ENCODE data around the gene CDS1.
A peak's percentile ranks its signal among the peaks of the same experiment; 100 is the strongest.

CDS1 gene

DNA sequence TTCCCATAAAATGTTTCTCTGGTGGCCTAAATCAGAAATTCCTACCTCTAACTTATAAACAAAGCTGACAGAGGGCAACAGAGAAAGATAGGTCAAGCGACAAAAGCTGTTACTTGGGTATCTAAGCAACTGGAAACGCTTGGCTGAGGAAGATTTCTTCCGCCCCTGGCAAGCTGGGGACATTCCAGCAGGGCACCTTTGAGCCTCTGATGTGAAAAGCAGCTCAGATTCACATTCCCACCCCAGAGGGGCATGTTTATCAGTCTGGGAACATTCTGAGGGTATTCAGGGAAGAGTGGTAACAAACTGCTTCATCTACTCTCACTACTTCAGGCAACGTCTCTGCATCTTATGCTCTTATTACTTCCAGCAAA is 3.5 kb upstream of the CDS1 start:
- no peak for DNase-seq (ENCODE audit: low read depth)
- H3K4me3 ChIP-seq (ENCODE audit: low read length), result no peak overlapping the region
- TF ChIP-seq, protein P1, sequence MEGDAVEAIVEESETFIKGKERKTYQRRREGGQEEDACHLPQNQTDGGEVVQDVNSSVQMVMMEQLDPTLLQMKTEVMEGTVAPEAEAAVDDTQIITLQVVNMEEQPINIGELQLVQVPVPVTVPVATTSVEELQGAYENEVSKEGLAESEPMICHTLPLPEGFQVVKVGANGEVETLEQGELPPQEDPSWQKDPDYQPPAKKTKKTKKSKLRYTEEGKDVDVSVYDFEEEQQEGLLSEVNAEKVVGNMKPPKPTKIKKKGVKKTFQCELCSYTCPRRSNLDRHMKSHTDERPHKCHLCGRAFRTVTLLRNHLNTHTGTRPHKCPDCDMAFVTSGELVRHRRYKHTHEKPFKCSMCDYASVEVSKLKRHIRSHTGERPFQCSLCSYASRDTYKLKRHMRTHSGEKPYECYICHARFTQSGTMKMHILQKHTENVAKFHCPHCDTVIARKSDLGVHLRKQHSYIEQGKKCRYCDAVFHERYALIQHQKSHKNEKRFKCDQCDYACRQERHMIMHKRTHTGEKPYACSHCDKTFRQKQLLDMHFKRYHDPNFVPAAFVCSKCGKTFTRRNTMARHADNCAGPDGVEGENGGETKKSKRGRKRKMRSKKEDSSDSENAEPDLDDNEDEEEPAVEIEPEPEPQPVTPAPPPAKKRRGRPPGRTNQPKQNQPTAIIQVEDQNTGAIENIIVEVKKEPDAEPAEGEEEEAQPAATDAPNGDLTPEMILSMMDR (conservative IDR thresholded peaks at IDR 0.05; ENCODE audit: low read depth, low read length), result no peak

GRCh38 chr4:84582302-84582987 is 482 bp upstream of the CDS1 start:
- DNase-seq (ENCODE audit: low read depth), result peak; percentile 67
- peak overlapping the region; percentile 65 for H3K4me3 ChIP-seq (ENCODE audit: low read length)
- TF ChIP-seq, protein P1 (conservative IDR thresholded peaks at IDR 0.05; ENCODE audit: low read depth, low read length), result no peak

DNA sequence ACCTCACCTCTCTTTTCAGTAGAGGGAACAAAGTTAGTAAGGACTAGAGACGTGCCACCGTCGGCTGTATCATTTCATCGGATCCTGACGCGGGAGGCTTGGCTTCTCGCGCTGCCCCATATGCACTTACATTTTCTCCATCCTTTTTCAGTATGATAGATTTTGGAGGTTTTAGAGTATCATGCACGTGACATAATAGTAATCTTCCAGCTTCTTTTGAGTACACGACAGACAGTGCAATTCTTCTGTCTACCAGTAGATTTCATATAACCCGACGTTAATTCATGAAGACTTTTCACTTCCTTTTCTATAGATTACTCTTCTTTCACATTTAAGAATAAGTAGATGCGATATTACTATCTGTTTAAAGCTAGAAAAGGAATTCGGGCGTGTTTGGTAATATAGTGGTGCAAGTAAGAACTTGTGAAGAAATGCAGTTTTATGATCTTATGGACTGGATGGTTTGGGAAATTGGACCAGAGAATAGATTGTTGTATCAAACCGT is 1.0 kb downstream of the CDS1 start:
- DNase-seq (ENCODE audit: low read depth), result no peak
- peak overlapping the region; percentile 65 for H3K4me3 ChIP-seq (ENCODE audit: low read length)

DNA sequence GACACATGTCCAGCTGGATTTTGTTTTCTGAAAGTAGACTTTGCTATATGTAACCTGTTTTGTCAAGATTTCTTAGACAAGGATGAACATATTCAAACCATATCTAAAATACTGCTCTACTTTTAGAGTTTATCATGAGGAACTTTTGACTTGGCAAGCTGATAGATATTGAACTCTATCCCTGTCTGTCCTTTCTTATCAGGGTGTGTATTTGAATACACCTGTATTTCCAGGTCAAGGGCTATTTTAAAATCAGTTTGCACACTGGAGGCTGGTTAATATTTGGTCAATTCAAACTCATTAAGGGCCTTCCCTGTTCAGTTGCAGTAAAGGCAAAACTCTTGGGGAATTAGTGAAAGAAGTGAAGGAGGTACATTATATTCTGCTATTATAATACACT is 2.3 kb downstream of the CDS1 start:
- TF ChIP-seq, protein P1 (conservative IDR thresholded peaks at IDR 0.05; ENCODE audit: low read depth, low read length), result no peak
- DNase-seq (ENCODE audit: low read depth), result no peak
- H3K4me3 ChIP-seq (ENCODE audit: low read length), result no peak overlapping the region

More for the DNA sequence above, 1.0 kb downstream of the CDS1 start:
- TF ChIP-seq, protein P1 (conservative IDR thresholded peaks at IDR 0.05; ENCODE audit: low read depth, low read length), result no peak

- no peak overlapping the region for H3K4me3 ChIP-seq (ENCODE audit: low read length)
- TF ChIP-seq, protein P1 (conservative IDR thresholded peaks at IDR 0.05; ENCODE audit: low read depth, low read length), result no peak
- DNase-seq (ENCODE audit: low read depth), result no peak
Observed at GRCh38 chr4:84594724-84595123, 11.8 kb downstream of the CDS1 start.

GRCh38 chr4:84596826-84597225 is 13.9 kb downstream of the CDS1 start:
- no peak overlapping the region for H3K4me3 ChIP-seq (ENCODE audit: low read length)
- TF ChIP-seq, protein P1 (conservative IDR thresholded peaks at IDR 0.05; ENCODE audit: low read depth, low read length), result no peak
- DNase-seq (ENCODE audit: low read depth), result no peak

GRCh38 chr4:84597450-84597849 is 14.5 kb downstream of the CDS1 start:
- H3K4me3 ChIP-seq (ENCODE audit: low read length), result no peak overlapping the region
- TF ChIP-seq, protein P1 (conservative IDR thresholded peaks at IDR 0.05; ENCODE audit: low read depth, low read length), result no peak
- no peak for DNase-seq (ENCODE audit: low read depth)
